Measurements from ENCODE around the gene TTC12. TPM values are rescaled to one million over a fixed set of nuclear protein-coding genes. Genes with fewer than 3 reads are reported as not detected.

The TTC12 gene
- total RNA-seq, 1 experiment from 2014 or later = 3.2 TPM

- H3K27ac ChIP-seq = no peak overlapping the region
- no peak overlapping the region for H3K4me3 ChIP-seq
- no peaks in the 10 kb centered on the region for H3K9me3 ChIP-seq (replicated peaks)
- H3K36me3 ChIP-seq = no peaks in the 10 kb centered on the region
- H3K27me3 ChIP-seq (replicated peaks) = no peaks in the 10 kb centered on the region
- no peak for DNase-seq (ENCODE audit: low read depth in 1 of 2, low spot score in 2 of 2)
- no peaks in the 10 kb centered on the region; the same call in 1 of the 2 replicates for H3K4me1 ChIP-seq (replicated peaks)
Measured at GRCh38 chr11:113351068-113351450, 36.7 kb downstream of the TTC12 start.

- Histone ChIP-seq H3K27ac (no peak overlapping the region), H3K4me3 (no peak overlapping the region), H3K4me1 (replicated peaks) (no peaks in the 10 kb centered on the region), H3K36me3 (no peaks in the 10 kb centered on the region), H3K9me3 (replicated peaks) (no peaks in the 10 kb centered on the region), H3K27me3 (replicated peaks) (no peaks in the 10 kb centered on the region)
- DNase-seq (ENCODE audit: low read depth in 1 of 2, low spot score in 2 of 2) = no peak
Measured at GRCh38 chr11:113351480-113351879, 37.1 kb downstream of the TTC12 start.

DNA sequence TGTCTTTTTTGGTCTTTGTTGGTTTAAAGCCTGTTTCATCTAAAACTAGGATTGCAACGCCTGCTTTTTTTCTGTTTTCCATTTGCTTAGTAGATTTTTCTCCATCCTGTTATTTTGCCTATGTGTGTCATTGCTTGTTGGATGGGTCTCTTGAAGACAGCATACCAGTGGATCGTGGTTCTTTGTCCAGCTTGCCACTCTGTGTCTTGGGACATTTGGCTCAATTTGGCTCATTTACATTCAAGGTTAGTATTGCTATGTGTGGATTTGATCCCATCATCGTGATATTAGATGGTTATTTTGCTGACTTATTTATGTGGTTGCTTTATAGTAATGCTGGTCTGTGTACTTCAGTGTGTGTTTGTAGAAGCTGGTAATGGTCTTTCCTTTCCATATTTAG, 41.8 kb downstream of the TTC12 start:
- H3K9me3 ChIP-seq (replicated peaks) = no peaks in the 10 kb centered on the region
- no peak overlapping the region for H3K27ac ChIP-seq
- no peaks in the 10 kb centered on the region for H3K27me3 ChIP-seq (replicated peaks)
- no peaks in the 10 kb centered on the region for H3K36me3 ChIP-seq
- DNase-seq (ENCODE audit: low read depth in 1 of 2, low spot score in 2 of 2) = no peak
- no peaks in the 10 kb centered on the region for H3K4me1 ChIP-seq (replicated peaks)
- no peak overlapping the region for H3K4me3 ChIP-seq

DNA sequence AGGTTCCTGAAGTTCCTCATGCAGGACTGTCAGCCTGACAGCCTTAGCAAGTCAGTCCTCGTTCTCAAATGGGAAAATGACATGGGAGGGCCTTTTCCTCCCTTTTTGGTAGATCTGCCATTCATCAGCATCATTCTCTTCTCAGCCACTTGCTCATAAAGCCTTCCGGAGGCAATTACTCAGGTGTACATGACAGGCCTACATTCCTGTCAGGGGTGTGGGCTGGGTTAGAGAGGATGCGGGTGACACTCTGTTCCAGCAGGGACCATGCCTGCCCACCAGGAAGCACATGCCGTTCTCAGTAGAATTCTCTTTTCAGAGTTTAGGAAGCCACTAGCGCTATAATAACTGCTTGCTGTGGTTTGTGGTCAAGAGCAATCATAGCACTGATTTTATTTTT, 49.0 kb downstream of the TTC12 start:
- no peaks in the 10 kb centered on the region for H3K9me3 ChIP-seq (replicated peaks)
- DNase-seq (ENCODE audit: low read depth in 1 of 2, low spot score in 2 of 2) = no peak
- no peaks in the 10 kb centered on the region for H3K27me3 ChIP-seq (replicated peaks)
- H3K27ac ChIP-seq = no peak overlapping the region
- no peaks in the 10 kb centered on the region for H3K36me3 ChIP-seq
- H3K4me1 ChIP-seq (replicated peaks) = no peaks in the 10 kb centered on the region
- no peak overlapping the region for H3K4me3 ChIP-seq

GRCh38 chr11:113363996-113364641, 49.7 kb downstream of the TTC12 start:
- DNase-seq (ENCODE audit: low read depth in 1 of 2, low spot score in 2 of 2) = no peak
- Histone ChIP-seq H3K36me3 (no peaks in the 10 kb centered on the region), H3K27me3 (replicated peaks) (no peaks in the 10 kb centered on the region), H3K9me3 (replicated peaks) (no peaks in the 10 kb centered on the region), H3K4me3 (no peak overlapping the region), H3K27ac (no peak overlapping the region), H3K4me1 (replicated peaks) (no peaks in the 10 kb centered on the region)

DNA sequence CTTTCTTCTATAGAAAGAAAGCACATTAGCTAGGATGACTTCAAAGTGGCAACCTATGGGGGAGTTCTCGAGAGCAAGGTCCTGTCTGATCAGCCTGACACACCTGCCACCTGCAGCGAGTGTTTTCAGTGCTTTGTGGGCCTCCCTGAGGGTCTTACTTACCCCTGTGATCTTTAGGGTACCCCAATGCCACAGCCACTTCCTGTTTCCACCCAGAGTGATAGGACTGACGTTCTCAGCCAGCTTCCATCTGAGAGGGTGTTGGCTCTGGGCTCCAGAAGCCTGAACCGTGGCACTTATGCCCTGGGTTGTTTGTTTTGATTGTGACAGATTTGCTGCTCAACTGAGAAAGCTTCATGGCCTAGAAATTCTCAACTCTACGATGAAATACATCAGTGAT, 51.5 kb downstream of the TTC12 start:
- DNase-seq (ENCODE audit: low read depth in 1 of 2, low spot score in 2 of 2) = no peak
- no peak overlapping the region for H3K27ac ChIP-seq
- no peak overlapping the region for H3K4me3 ChIP-seq
- no peaks in the 10 kb centered on the region for H3K4me1 ChIP-seq (replicated peaks)
- no peaks in the 10 kb centered on the region for H3K9me3 ChIP-seq (replicated peaks)
- H3K36me3 ChIP-seq = no peaks in the 10 kb centered on the region
- H3K27me3 ChIP-seq (replicated peaks) = no peaks in the 10 kb centered on the region

DNA sequence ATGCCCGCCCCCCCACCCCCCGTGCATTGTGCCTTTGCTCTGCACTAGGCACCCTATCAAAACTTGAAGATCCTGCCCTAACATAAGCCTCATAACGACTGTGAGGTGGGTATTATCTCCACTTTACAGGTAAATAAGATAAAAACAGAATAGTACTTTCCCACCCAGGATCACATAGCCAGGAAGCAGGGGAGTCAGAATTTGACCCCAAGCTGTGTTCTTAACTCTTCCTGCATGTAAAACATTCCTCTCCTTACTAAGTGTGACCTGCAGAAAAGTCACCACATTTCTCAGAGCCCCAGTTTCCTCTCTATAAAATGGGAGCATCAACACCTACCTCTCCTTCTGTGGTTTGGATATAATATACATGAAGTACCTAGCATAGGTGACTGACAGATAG, 55.0 kb downstream of the TTC12 start:
- no peaks in the 10 kb centered on the region for H3K36me3 ChIP-seq
- no peak overlapping the region for H3K4me3 ChIP-seq
- no peak for DNase-seq (ENCODE audit: low read depth in 1 of 2, low spot score in 2 of 2)
- no peaks in the 10 kb centered on the region; the same call in 1 of the 2 replicates for H3K4me1 ChIP-seq (replicated peaks)
- H3K27ac ChIP-seq = no peak overlapping the region
- H3K9me3 ChIP-seq (replicated peaks) = no peaks in the 10 kb centered on the region
- no peaks in the 10 kb centered on the region for H3K27me3 ChIP-seq (replicated peaks)

DNA sequence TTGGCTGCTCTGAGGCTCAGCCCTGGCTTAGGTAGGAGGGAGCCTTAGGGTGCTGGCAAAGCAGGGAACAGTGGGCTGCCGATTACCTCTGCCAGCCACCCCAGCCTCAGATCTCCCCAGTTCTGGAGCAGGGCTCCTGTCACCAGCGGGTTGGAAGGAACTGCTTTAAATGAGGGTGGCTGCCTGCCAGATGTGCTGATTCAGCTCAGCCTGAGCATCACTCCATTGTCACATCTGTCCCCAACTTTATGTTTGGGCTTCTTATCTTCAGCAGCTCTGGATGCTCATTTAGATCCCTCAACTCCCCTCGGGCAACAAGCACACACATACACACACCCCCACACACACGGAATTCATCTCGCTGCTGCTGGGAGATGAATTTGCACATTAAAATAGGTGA, 56.3 kb downstream of the TTC12 start:
- Histone ChIP-seq H3K4me3 (no peak overlapping the region), H3K4me1 (replicated peaks) (no peaks in the 10 kb centered on the region; the same call in 1 of the 2 replicates), H3K27ac (no peak overlapping the region), H3K9me3 (replicated peaks) (no peaks in the 10 kb centered on the region), H3K36me3 (no peaks in the 10 kb centered on the region), H3K27me3 (replicated peaks) (no peaks in the 10 kb centered on the region)
- no peak for DNase-seq (ENCODE audit: low read depth in 1 of 2, low spot score in 2 of 2)

DNA sequence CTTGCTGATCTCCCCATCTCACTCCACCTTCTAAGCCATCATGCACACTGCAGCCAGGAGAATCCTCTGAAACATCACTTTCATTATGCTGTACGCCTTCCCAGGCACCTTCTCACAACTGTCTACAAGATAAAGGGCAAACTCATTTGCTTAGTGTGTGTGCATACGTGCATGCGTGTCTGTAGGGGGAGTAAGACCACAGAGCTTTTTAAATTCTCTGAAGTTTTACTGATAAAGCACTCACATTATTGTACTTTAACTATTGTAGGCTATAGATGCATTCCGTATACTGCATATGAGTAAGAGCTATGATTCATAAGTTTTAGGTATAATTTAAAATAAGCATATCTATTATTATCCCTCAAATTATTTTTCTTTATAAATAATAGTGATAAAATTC, 57.9 kb downstream of the TTC12 start:
- DNase-seq (ENCODE audit: low read depth in 1 of 2, low spot score in 2 of 2) = no peak
- Histone ChIP-seq H3K27ac (no peak overlapping the region), H3K4me3 (no peak overlapping the region), H3K36me3 (no peaks in the 10 kb centered on the region), H3K9me3 (replicated peaks) (no peaks in the 10 kb centered on the region), H3K27me3 (replicated peaks) (no peaks in the 10 kb centered on the region), H3K4me1 (replicated peaks) (no peaks in the 10 kb centered on the region; the same call in 1 of the 2 replicates)

DNA sequence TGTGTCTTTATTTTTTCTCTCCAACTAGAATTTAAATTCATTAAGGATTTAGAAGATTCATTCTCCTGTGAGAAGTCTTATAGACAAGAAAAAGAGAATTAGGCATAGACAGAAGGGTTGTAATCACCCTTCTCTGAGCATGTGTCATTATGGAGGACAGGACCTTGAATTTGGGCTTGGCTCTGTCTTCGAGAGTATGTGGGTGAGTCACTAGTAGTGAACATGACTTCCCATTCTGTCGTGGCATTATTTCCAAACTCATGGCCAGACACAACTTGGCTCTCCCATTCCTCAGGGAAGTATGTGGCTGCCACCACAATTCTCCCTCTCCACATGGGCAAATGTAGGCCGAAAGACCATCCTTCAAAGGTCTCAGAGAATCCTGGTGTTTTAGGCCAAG, 58.9 kb downstream of the TTC12 start:
- H3K4me3 ChIP-seq = no peak overlapping the region
- H3K27ac ChIP-seq = no peak overlapping the region
- H3K9me3 ChIP-seq (replicated peaks) = no peaks in the 10 kb centered on the region
- no peaks in the 10 kb centered on the region; the same call in 1 of the 2 replicates for H3K4me1 ChIP-seq (replicated peaks)
- H3K27me3 ChIP-seq (replicated peaks) = no peaks in the 10 kb centered on the region
- DNase-seq (ENCODE audit: low read depth in 1 of 2, low spot score in 2 of 2) = peak in 1 of 2 experiments; percentile 3
- no peaks in the 10 kb centered on the region for H3K36me3 ChIP-seq

DNA sequence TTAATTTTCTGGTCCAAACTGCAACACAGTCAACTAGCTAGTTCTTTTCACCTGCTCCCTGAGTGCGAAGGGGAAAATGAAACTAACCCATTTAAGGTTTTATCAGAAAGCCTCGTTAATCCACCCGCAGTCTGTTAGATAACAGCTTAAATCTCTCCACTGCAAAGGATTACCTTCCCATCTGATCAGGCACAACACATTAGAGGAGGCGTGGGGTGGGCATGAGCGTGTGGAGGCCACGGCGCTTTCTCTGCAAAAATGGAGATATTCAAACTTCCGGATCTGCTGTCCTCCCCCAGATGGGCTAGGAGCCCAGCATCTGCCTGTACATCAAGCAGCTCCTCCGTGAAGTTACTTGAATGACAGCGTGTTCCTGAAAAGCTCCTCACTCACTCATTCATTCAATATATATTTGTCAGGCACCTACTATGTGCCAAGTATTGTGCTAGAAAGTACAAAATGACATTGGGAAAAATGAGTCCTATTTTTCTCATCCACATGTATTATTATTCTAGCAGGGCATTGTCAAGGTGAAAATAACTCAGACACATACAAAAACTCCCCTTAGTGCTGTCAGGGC, 59.7 kb downstream of the TTC12 start:
- H3K9me3 ChIP-seq (replicated peaks) = no peaks in the 10 kb centered on the region
- H3K36me3 ChIP-seq = no peaks in the 10 kb centered on the region
- no peaks in the 10 kb centered on the region for H3K27me3 ChIP-seq (replicated peaks)
- no peak for DNase-seq (ENCODE audit: low read depth in 1 of 2, low spot score in 2 of 2)
- no peaks in the 10 kb centered on the region; the same call in 1 of the 2 replicates for H3K4me1 ChIP-seq (replicated peaks)
- H3K4me3 ChIP-seq = no peak overlapping the region
- H3K27ac ChIP-seq = no peak overlapping the region

GRCh38 chr11:113375402-113375801, 61.0 kb downstream of the TTC12 start:
- Histone ChIP-seq H3K27me3 (replicated peaks) (no peaks in the 10 kb centered on the region), H3K27ac (no peak overlapping the region), H3K9me3 (replicated peaks) (no peaks in the 10 kb centered on the region), H3K4me1 (replicated peaks) (no peaks in the 10 kb centered on the region; the same call in 1 of the 2 replicates), H3K36me3 (no peaks in the 10 kb centered on the region), H3K4me3 (no peak overlapping the region)
- DNase-seq (ENCODE audit: low read depth in 1 of 2, low spot score in 2 of 2) = no peak

DNA sequence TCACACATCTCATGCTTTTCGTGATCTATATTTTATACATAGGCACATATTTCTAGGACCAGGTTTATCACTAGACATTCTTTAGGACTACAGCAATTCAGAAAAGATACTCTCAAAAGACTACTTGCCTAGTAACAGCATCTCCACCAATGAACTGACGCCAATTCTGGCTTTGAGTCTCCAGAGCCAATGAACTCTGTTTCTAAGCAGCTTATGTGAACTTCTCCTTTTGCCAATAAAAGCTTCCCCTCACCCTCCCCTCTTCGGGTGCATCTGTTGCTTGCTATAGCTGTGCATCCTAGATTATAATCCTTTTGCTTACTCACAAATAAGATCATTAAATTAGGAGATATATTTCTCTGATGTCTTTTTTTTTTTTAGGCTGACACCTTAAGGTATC, 61.8 kb downstream of the TTC12 start:
- Histone ChIP-seq H3K36me3 (no peaks in the 10 kb centered on the region), H3K4me1 (replicated peaks) (no peaks in the 10 kb centered on the region; the same call in 1 of the 2 replicates), H3K27ac (no peak overlapping the region), H3K9me3 (replicated peaks) (no peaks in the 10 kb centered on the region), H3K4me3 (no peak overlapping the region), H3K27me3 (replicated peaks) (no peaks in the 10 kb centered on the region)
- DNase-seq (ENCODE audit: low read depth in 1 of 2, low spot score in 2 of 2) = no peak

GRCh38 chr11:113377681-113378412, 63.5 kb downstream of the TTC12 start:
- no peaks in the 10 kb centered on the region; the same call in 1 of the 2 replicates for H3K4me1 ChIP-seq (replicated peaks)
- no peaks in the 10 kb centered on the region for H3K9me3 ChIP-seq (replicated peaks)
- no peak overlapping the region for H3K4me3 ChIP-seq
- no peak overlapping the region for H3K27ac ChIP-seq
- no peak for DNase-seq (ENCODE audit: low read depth in 1 of 2, low spot score in 2 of 2)
- no peaks in the 10 kb centered on the region for H3K36me3 ChIP-seq
- no peaks in the 10 kb centered on the region for H3K27me3 ChIP-seq (replicated peaks)

Measured in SJSA1 (cell line).